GM18858 (cell line): ENCODE data around the gene MRPL54.
"Not testable (repeated sequence)": the region's sequence is repeated elsewhere in the genome, so short reads cannot be mapped to it uniquely, and the experiment has no call there.

Experiments used
- ATAC-seq: cut with Tn5 transposase; IDR thresholded peaks from one replicate; pipeline ENCODE4 v1.9.1; 2021; ENCODE audit not compliant: unreplicated experiment

Gene MRPL54

GRCh38 chr19:3807574-3808354, 45.3 kb downstream of the MRPL54 start:
- ATAC-seq: no peak

DNA sequence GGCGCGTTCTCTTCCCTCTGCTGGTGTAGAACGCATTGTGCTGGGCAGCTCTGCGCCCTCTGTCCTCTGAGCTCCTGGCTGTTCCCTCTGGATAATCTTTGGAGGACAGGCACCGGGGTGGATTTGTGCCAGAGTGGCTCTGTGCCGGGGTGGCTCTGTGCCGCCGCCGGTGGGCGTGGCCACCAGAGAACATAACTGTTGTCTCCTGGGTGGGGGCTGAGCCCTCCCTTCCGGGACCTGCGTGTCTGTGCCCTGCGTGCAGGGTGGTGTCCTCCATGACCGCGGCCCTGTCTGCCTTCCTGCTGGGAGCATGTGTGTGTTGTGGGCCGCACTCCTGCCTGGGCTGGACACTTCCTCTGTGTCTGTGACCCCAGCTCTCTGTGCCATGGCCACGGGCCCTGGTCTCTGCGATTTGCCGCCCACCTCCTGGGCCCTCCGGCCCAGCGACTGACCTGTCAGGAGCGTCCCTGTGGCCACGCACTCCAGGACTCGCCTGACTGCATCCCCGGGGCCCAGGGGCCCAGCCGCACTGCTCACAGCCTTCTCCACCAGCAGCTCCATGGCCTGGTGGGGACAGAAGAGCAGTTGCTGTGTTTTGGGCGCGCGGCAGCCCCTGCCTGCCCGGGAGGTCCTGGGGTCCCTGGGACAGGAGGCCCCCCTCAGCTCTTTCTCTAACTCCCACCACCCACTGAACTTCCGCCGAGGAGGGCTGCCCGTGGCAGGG, 46.1 kb downstream of the MRPL54 start:
- ATAC-seq: no peak

DNA sequence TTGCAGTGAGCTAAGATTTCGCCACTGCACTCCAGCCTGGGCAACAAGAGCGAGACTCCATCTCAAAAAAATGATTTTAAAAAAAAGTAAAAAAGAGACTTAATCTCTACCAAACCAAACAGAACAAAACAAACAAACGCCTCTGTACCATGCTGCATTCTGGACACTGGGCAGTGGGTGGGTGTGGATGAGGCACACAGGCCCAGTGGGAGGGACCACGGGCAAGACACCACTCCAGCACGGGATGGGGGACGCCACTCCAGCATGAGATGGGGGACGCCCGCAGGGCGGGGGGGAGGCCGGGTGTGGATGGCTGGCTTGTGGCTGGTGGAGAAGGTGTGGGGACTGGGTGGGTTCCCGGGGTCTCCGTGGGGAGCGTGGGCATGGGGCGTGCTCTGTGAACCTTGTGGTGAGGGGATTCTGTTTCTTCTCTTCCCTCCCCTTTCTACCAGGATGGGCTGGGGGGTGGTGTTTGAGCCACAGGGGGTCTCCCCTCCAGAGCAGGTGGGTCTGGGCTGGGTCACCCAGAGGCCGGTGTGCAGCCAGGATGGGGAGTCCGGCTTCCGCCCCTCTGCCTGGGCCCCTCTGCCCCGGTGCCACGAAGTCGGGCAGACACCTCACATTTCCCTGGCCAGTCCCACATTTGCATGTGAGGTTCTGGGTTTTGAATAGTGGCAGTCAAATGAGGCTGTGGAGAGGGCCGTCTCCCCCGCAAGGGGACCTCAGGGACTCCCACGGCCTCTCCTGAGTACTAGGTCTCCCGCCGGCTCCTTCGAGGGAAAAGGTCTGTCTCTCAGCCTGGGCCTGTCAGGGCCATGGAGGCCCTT, 47.6 kb downstream of the MRPL54 start:
- no peak for ATAC-seq

DNA sequence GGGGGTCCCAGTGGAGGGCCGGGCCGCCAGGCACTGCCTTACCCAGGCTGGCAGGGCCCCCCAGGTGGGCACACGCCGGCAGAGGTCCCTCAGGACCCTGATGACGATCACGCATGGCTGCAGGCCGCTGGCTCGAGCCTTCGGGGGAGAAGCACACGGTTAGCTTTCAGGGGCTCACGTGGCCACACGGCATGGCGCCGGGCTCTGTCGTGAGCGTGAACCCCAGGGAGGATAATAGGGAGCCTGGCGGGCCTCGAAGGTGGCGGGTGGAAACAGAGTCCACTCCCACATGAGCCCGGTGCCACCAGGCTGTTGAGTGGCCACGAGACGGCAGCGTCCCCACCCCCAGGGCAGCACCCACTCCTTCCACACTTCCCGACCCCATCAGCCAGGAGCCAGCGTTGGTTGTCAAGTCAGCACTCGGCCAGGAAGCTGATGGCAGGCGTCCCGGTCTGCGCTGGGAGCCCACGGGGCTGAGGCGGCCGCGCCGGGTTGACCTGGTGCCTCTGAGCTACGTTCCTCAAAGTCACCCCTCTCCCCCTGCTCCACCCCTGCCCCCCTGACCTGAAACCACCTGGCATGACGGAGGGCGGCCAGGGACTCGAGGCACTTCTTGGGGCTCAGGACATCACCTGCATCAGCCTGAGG, 48.4 kb downstream of the MRPL54 start:
- no peak for ATAC-seq

GRCh38 chr19:3813473-3814392, 51.3 kb downstream of the MRPL54 start:
- ATAC-seq: no peak

DNA sequence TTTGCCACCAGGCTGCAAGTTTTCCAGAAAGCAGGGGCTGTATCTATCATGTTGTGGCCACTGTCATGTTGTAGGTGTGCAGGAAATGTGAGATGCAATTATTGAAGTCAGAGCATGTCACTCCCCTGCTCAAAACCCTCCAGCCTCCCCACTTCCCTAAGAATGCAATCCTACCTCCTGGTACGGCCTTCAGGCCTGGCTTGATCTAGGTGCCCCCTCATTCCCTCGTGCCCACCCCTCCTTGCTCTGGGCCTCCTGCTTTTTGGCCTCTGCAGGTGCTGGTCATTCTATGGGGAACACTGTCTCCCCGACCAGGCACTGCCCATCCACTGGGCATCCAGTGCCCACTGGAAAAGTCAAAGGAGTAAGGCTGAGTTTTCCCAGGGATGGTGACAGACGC, 52.2 kb downstream of the MRPL54 start:
- no peak for ATAC-seq

DNA sequence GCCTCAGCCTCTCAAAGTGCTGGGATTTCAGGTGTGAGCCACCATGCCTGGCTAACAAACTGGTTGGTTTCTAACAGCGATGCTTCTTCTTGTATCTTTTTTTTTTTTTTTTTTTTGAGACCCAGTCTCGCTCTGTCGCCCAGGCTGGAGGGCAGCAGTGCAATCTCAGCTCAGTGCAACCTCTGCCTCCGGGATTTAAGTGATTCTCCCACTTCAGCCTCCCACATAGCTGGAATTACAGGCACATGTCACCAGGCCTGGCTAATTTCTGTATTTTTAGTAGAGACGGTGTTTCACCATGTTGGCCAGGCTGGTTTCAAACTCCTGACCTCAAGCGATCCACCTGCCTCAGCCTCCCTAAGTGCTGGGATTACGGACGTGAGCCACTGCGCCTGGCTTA, 53.7 kb downstream of the MRPL54 start:
- not testable (repeated sequence) for ATAC-seq

DNA sequence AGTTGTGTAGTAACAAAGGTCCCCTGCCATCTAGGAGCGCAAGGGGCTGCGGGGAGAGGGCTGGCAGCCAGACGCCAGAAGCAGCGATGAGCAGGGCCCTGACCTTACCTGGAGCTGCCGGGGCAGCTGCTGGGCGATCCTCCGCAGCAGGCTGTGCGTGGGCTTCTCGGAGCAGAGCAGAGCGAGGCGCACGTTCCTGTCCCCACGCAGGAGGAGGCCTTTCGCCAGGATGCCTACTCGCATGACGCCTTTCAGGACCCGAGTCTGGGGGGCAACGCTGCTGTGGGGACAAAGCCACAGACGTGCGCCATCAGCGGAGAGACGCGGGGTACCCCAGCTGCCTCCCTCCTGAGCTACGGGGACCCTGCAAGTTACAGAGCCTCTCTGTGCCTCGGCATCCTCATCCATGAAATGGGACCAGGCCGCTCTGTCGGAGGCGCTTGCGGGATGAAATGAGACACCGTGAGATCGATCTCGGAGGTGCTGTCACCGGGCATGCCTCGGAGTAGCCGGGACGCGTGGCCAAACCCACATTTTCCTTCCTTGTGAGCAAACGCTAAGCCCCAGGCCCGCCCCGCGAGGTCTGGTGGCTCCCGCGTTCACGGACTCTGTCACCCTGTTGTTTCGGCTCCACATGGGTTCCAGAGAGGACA, 54.2 kb downstream of the MRPL54 start:
- no peak for ATAC-seq
